ENCODE measurements around the gene VAV3. TPM values are rescaled to one million over a fixed set of nuclear protein-coding genes. Genes with fewer than 3 reads are reported as not detected.

The VAV3 gene
- total RNA-seq, 1 experiment from 2014 or later = 0.57 TPM

DNA sequence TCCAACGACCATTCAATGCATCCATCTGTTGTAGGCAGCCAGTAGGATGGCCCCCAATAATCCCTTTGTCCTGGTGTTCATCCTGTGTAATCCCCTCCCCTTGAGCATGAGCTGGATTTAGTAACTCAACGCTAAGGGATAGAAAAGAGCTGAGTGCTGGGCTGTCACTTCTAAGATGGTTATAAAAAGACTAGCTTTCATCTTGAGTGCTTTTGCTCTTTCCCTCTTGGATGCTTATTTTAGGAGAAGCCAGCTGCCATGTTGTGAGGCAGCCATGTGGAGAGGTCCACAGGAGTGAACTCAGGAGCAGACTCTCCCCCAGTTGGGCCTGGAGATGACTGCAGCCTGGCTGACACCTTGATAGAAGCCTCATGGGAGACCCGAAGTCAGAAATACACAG, 401.5 kb downstream of the VAV3 start:
- Histone ChIP-seq H3K4me1 (no peaks in the 10 kb centered on the region), H3K36me3 (ENCODE audit: control insufficient read depth, insufficient read depth, low read length) (no peaks in the 10 kb centered on the region), H3K27me3 (replicated peaks; ENCODE audit: control insufficient read depth, insufficient read depth, low read length) (no peaks in the 10 kb centered on the region), H3K4me3 (ENCODE audit: low read depth, low read length) (no peak overlapping the region), H3K9me3 (no peaks in the 10 kb centered on the region)
- intact Hi-C loops (cut with micrococcal nuclease; ENCODE audit: unreplicated experiment) = no loop called here
- Mint-ChIP-seq H3K27ac (ENCODE audit: unreplicated experiment) (no peak overlapping the region), H3K27me3 (ENCODE audit: insufficient read depth, unreplicated experiment) (no peaks in the 10 kb centered on the region), H3K9me3 (ENCODE audit: unreplicated experiment) (no peaks in the 10 kb centered on the region), H3K4me1 (ENCODE audit: low read depth, unreplicated experiment) (no peaks in the 10 kb centered on the region), H3K36me3 (ENCODE audit: insufficient read depth, unreplicated experiment) (no peaks in the 10 kb centered on the region), H3K4me3 (ENCODE audit: unreplicated experiment) (no peak overlapping the region)
- ChIA-PET POLR2A (no interaction called here), CTCF (no interaction called here)
- TF ChIP-seq, protein P1, sequence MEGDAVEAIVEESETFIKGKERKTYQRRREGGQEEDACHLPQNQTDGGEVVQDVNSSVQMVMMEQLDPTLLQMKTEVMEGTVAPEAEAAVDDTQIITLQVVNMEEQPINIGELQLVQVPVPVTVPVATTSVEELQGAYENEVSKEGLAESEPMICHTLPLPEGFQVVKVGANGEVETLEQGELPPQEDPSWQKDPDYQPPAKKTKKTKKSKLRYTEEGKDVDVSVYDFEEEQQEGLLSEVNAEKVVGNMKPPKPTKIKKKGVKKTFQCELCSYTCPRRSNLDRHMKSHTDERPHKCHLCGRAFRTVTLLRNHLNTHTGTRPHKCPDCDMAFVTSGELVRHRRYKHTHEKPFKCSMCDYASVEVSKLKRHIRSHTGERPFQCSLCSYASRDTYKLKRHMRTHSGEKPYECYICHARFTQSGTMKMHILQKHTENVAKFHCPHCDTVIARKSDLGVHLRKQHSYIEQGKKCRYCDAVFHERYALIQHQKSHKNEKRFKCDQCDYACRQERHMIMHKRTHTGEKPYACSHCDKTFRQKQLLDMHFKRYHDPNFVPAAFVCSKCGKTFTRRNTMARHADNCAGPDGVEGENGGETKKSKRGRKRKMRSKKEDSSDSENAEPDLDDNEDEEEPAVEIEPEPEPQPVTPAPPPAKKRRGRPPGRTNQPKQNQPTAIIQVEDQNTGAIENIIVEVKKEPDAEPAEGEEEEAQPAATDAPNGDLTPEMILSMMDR (IDR thresholded peaks at IDR 0.05; ENCODE audit: insufficient read depth in 1 of 2, low read depth in 1 of 2, low read length in 1 of 2, severe bottlenecking in 1 of 2, unreplicated experiment in 1 of 2) = no peak
- no peak for DNase-seq
- BruUV-seq (replicated peaks) = no TSS peak

DNA sequence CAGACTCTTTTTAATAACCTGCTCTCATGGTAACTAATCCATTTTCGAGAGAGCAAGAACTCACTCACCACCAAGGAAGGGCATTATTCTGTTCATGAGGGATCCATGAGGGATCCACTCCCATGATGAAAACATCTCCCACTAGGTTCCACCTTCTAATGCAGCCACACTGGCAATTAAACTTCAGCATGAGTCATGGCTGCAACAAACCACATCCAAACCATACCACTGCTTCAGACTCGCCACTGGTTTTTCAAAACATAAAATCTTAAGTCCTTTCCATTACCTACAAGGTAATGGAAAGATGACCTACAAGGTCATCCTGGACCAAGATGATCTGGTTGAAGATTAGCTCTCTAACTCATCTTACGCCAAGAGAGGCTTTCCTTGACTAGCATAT, 405.1 kb downstream of the VAV3 start:
- Mint-ChIP-seq H3K4me1 (ENCODE audit: low read depth, unreplicated experiment) (no peaks in the 10 kb centered on the region), H3K9me3 (ENCODE audit: unreplicated experiment) (no peaks in the 10 kb centered on the region), H3K36me3 (ENCODE audit: insufficient read depth, unreplicated experiment) (no peaks in the 10 kb centered on the region), H3K27me3 (ENCODE audit: insufficient read depth, unreplicated experiment) (no peaks in the 10 kb centered on the region), H3K27ac (ENCODE audit: unreplicated experiment) (no peak overlapping the region), H3K4me3 (ENCODE audit: unreplicated experiment) (no peak overlapping the region)
- ChIA-PET CTCF (no interaction called here), POLR2A (no interaction called here)
- Histone ChIP-seq H3K4me3 (ENCODE audit: low read depth, low read length) (no peak overlapping the region), H3K9me3 (no peaks in the 10 kb centered on the region), H3K36me3 (ENCODE audit: control insufficient read depth, insufficient read depth, low read length) (no peaks in the 10 kb centered on the region), H3K4me1 (no peaks in the 10 kb centered on the region), H3K27me3 (replicated peaks; ENCODE audit: control insufficient read depth, insufficient read depth, low read length) (no peaks in the 10 kb centered on the region)
- TF ChIP-seq, protein P1 (IDR thresholded peaks at IDR 0.05; ENCODE audit: insufficient read depth in 1 of 2, low read depth in 1 of 2, low read length in 1 of 2, severe bottlenecking in 1 of 2, unreplicated experiment in 1 of 2) = no peak
- BruUV-seq (replicated peaks) = no TSS peak
- intact Hi-C loops (cut with micrococcal nuclease; ENCODE audit: unreplicated experiment) = no loop called here
- no peak for DNase-seq

GRCh38 chr1:107557095-107557494, 407.9 kb downstream of the VAV3 start:
- H3K4me3 Mint-ChIP-seq (ENCODE audit: unreplicated experiment) = no peak overlapping the region
- BruUV-seq (replicated peaks) = no TSS peak
- H3K27me3 Mint-ChIP-seq (ENCODE audit: insufficient read depth, unreplicated experiment) = no peaks in the 10 kb centered on the region
- TF ChIP-seq, protein P1 (IDR thresholded peaks at IDR 0.05; ENCODE audit: insufficient read depth in 1 of 2, low read depth in 1 of 2, low read length in 1 of 2, severe bottlenecking in 1 of 2, unreplicated experiment in 1 of 2) = no peak
- DNase-seq = no peak
- H3K4me1 Mint-ChIP-seq (ENCODE audit: low read depth, unreplicated experiment) = no peaks in the 10 kb centered on the region
- H3K27me3 ChIP-seq (replicated peaks; ENCODE audit: control insufficient read depth, insufficient read depth, low read length) = no peaks in the 10 kb centered on the region
- POLR2A ChIA-PET = no interaction called here
- H3K9me3 Mint-ChIP-seq (ENCODE audit: unreplicated experiment) = no peaks in the 10 kb centered on the region
- no peaks in the 10 kb centered on the region for H3K36me3 ChIP-seq (ENCODE audit: control insufficient read depth, insufficient read depth, low read length)
- no peak overlapping the region for H3K27ac Mint-ChIP-seq (ENCODE audit: unreplicated experiment)
- CTCF ChIA-PET = no interaction called here
- H3K36me3 Mint-ChIP-seq (ENCODE audit: insufficient read depth, unreplicated experiment) = no peaks in the 10 kb centered on the region
- H3K4me3 ChIP-seq (ENCODE audit: low read depth, low read length) = no peak overlapping the region
- H3K9me3 ChIP-seq = no peaks in the 10 kb centered on the region
- H3K4me1 ChIP-seq = no peaks in the 10 kb centered on the region
- intact Hi-C loops (cut with micrococcal nuclease; ENCODE audit: unreplicated experiment) = no loop called here

Data from Caco-2 (cell line).